ENCODE results near the gene ZDHHC8. TPM values are rescaled to one million over a fixed set of nuclear protein-coding genes. Genes with fewer than 3 reads are reported as not detected.
A peak's percentile ranks its signal among the peaks of the same experiment; 100 is the strongest.

ZDHHC8 gene
- total and polyA plus RNA-seq, 11 donors = 15.7 to 45.2 (median 38.2) TPM

DNA sequence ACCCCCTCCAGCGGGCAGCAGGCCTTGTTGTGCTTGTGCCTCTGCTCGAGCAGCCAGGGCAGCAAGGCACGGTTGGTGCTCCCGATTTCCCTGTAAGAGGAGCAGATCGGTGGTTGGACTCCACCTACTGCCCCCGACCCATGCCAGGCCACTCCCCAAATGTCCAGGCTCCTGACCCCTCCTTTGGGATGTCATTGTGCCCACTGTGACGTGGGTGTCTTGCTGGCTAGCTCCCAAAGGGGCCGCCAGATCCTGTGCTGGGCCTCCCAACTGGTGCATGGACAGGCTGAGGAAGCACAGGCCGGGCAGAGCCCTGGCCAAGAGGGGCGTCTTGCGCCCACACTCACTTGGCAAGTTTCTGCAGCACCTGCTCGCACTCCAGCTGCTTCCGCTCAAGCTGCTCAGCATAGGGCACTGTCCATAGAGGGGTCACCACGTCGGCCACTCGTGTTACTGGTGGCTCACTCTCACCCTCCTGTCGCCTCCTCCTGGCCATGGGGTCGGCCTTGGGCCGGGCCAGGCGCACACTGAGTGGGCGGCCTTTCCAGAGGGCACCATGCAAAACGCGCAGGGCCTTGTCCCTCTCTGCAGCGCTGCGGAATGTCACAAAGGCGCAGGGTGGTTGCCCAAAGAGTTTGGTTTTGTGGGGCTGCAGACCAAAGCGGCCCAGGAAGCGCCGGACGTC, 15.8 kb upstream of the ZDHHC8 start, which contains the start of gene RANBP1:
TSS of gene RANBP1 (plus strand) at position 414 of the 685 bp plus-strand sequence. CDS start at position 495, 81 bp downstream.
- WGBS, 4 donors = 68 to 75% (median 71%) methylated on average over 18 to 30 of the region's 30 CpGs
- intact Hi-C loops (cut with DNase I) = loop anchor here in 5 of 10 donors (2.0 to 10.0 kb wide), 3 partner anchors 34 to 91 kb away; partner anchors contain the start of genes DGCR8 (in 3 of the 5) and TANGO2 (in 2 of the 5)
- TF ChIP-seq POLR2A (IDR thresholded peaks at IDR 0.05) = no peak
- TF ChIP-seq, protein P1, sequence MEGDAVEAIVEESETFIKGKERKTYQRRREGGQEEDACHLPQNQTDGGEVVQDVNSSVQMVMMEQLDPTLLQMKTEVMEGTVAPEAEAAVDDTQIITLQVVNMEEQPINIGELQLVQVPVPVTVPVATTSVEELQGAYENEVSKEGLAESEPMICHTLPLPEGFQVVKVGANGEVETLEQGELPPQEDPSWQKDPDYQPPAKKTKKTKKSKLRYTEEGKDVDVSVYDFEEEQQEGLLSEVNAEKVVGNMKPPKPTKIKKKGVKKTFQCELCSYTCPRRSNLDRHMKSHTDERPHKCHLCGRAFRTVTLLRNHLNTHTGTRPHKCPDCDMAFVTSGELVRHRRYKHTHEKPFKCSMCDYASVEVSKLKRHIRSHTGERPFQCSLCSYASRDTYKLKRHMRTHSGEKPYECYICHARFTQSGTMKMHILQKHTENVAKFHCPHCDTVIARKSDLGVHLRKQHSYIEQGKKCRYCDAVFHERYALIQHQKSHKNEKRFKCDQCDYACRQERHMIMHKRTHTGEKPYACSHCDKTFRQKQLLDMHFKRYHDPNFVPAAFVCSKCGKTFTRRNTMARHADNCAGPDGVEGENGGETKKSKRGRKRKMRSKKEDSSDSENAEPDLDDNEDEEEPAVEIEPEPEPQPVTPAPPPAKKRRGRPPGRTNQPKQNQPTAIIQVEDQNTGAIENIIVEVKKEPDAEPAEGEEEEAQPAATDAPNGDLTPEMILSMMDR (IDR thresholded peaks at IDR 0.05) = no peak
- no peak for ATAC-seq
- Histone ChIP-seq H3K27ac (peak within 1 kb of the TSS; percentile 9 to 93 (median 86)), H3K9me3 (no peaks in the 10 kb centered on the region), H3K4me1 (peaks cover 0 to 63% (median 31%) of the 10 kb centered on the region in 12 donors), H3K36me3 (peaks cover 0 to 68% (median 61%) of the 10 kb centered on the region in 9 donors), H3K27me3 (no peaks in the 10 kb centered on the region), H3K4me3 (peak within 1 kb of the TSS; percentile 61 to 99 (median 85))
- DNase-seq = peak in 2 of 5 donors; percentile 25 to 65

DNA sequence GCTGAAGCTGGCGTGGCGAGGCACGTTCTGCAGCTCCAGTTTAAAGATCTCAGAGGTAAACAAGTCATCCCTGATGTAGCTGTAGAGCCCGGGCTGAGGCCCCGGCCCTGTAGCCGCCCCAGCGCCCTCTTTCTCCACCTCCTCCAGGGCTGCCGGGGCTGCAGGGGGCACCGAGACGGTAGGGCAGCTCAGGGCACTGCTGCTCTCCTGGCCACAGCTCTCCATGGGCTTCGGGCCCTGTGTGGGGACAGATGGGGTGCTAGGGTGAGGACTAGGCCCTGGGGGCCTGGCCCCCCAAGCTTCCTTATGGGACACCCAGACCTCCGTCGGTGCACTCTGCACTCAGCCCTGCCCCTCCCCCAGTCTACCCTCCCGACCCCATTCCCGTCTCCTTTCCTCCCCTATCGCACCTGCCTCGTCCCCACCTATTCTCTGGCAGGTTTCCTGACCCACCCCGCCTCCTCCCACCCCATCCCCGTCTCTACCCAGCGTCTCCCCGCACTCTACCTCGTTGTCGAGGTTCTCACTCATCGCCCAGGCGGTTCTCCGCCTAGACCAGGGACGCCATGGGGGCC, 15.1 kb upstream of the ZDHHC8 start:
- H3K36me3 ChIP-seq = peaks cover 0 to 69% (median 61%) of the 10 kb centered on the region in 9 donors

DNA sequence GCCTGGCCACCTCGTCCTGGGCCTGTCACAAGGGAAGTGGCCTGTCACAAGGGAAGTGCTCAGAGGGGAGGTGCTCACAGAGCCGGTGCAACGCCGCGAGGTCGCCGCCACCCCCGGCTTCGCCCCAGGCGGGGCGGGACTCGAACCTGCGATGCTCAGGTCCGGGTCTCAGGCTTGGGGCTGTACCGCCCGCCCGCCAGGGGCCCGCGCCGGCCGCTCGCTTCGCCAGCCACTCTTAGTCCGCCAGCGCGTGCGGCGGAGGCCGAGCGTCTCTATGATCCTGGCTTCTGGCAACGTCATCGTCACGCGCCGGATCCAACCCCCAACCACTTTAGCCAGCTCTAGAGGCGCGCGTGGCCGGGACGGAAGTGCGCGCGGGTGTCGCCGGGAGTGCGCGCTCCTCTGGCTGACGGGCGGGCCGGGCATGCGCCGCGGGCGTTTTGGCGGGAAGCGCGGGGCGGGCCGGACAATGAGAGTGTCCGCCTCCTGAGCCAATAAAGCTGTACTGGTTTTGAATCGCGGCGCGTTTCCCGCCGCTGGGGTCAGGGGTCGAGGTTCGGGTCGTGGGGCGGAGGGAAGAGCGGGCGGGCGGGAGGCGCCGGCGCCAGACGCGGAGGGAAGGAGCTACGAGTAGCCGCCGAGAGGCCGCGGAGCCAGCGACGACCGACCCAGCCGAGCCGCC, 14.5 kb upstream of the ZDHHC8 start, which contains the start of gene TRMT2A:
TSS of gene TRMT2A (minus strand) at position 276 of the 682 bp plus-strand sequence. CDS start 320 bp downstream, outside the sequence.
- Histone ChIP-seq H3K27me3 (no peaks in the 10 kb centered on the region), H3K27ac (peak within 1 kb of the TSS; percentile 49 to 93 (median 86)), H3K9me3 (no peaks in the 10 kb centered on the region), H3K4me3 (peak within 1 kb of the TSS; percentile 61 to 99 (median 85)), H3K4me1 (peaks cover 0 to 52% (median 30%) of the 10 kb centered on the region in 12 donors), H3K36me3 (peaks cover 0 to 70% (median 61%) of the 10 kb centered on the region in 9 donors)
- TF ChIP-seq, protein P1 (IDR thresholded peaks at IDR 0.05) = peak in 6 of 12 donors; percentile 20 to 57 (median 41)
- peak in 1 of 2 donors; percentile 74 for TF ChIP-seq POLR2A (IDR thresholded peaks at IDR 0.05)
- peak; percentile 98 to 99 (median 98) for DNase-seq
- intact Hi-C loops (cut with DNase I) = loop anchor here in 5 of 10 donors (1.0 to 10.0 kb wide), 4 partner anchors 35 to 92 kb away; partner anchors contain the start of genes DGCR8 (in 4 of the 5) and TANGO2 (in 2 of the 5)
- WGBS, 4 donors = 0 to 1% (median 0%) methylated on average over 18 to 88 of the region's 88 CpGs
- peak; percentile 92 to 95 (median 92) for ATAC-seq

More for the DNA sequence above, 15.1 kb upstream of the ZDHHC8 start:
- intact Hi-C loops (cut with DNase I) = loop anchor here in 5 of 10 donors (2.0 to 10.0 kb wide), 3 partner anchors 34 to 92 kb away; partner anchors contain the start of genes DGCR8 (in 3 of the 5) and TANGO2 (in 2 of the 5)
- 4 to 12% (median 11%) methylated on average over 17 to 27 of the region's 27 CpGs for WGBS, 4 donors
- peak in 1 of 5 donors; percentile 58 for DNase-seq
- Histone ChIP-seq H3K27me3 (no peaks in the 10 kb centered on the region), H3K4me3 (peak overlapping the region; percentile 61 to 99 (median 85)), H3K9me3 (no peaks in the 10 kb centered on the region), H3K4me1 (peaks cover 0 to 59% (median 31%) of the 10 kb centered on the region in 12 donors), H3K27ac (peak overlapping the region; percentile 9 to 93 (median 86))
- TF ChIP-seq POLR2A (IDR thresholded peaks at IDR 0.05) = no peak
- TF ChIP-seq, protein P1 (IDR thresholded peaks at IDR 0.05) = no peak
- peak in 2 of 4 donors; percentile 1 to 6 for ATAC-seq
